ENCODE results near the gene RPL27.

Gene RPL27

DNA sequence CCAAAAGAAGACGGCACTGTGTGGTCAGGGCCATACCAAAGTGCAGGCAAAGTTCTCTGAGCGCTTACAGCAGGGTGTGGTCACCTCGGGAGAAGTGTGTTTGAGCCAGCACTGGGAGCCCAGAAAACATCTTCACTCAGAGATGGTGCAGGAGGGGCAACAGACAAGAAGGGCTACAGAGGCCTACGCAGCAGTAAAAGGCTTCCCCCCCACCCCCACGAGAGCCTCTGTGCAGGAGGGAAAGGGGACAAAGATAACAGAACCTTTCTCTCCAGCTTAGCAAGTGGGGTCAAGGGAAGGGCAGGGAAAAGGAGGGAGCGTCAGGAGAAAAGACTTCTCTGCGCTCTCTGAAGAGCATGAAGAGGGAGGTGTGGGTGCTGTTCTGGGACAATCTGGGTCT is 21.2 kb downstream of the RPL27 start:
- DNase-seq (ENCODE audit: low read depth): peak; percentile 38
- H3K4me3 ChIP-seq (ENCODE audit: low read length): peak overlapping the region; percentile 1
- TF ChIP-seq, protein P1, sequence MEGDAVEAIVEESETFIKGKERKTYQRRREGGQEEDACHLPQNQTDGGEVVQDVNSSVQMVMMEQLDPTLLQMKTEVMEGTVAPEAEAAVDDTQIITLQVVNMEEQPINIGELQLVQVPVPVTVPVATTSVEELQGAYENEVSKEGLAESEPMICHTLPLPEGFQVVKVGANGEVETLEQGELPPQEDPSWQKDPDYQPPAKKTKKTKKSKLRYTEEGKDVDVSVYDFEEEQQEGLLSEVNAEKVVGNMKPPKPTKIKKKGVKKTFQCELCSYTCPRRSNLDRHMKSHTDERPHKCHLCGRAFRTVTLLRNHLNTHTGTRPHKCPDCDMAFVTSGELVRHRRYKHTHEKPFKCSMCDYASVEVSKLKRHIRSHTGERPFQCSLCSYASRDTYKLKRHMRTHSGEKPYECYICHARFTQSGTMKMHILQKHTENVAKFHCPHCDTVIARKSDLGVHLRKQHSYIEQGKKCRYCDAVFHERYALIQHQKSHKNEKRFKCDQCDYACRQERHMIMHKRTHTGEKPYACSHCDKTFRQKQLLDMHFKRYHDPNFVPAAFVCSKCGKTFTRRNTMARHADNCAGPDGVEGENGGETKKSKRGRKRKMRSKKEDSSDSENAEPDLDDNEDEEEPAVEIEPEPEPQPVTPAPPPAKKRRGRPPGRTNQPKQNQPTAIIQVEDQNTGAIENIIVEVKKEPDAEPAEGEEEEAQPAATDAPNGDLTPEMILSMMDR (conservative IDR thresholded peaks at IDR 0.05; ENCODE audit: low read length): no peak

DNA sequence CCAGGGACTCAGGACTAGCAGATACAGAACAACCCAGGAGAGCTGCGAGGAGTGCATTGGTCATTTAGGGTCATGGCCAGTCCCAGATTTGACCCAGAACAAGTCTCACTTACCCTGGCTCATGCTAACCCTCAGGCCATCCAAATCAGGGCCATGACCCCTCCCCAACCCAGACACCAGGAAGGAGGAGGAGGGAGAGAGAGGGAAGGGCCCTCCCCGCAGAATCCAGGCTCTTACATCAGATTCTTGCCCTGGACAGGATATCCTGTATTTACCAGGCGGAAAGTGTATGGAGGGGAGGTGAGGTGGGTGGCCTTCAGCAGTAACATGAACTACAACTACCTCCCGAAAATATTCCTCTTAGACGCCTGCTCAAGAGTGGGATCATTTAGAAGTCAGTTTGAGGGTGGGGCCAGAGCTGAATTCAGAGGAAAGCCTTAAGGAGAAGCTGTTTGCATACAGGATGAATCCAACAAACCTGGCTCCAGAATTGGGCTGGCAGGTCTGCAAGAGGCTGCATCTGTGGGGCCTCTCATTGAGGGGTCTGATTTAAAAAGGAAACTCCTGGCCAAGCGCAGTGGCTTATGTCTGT is 21.9 kb downstream of the RPL27 start:
- TF ChIP-seq, protein P1 (conservative IDR thresholded peaks at IDR 0.05; ENCODE audit: low read length): no peak
- H3K4me3 ChIP-seq (ENCODE audit: low read length): peak overlapping the region; percentile 1
- peak; percentile 20 for DNase-seq (ENCODE audit: low read depth)

DNA sequence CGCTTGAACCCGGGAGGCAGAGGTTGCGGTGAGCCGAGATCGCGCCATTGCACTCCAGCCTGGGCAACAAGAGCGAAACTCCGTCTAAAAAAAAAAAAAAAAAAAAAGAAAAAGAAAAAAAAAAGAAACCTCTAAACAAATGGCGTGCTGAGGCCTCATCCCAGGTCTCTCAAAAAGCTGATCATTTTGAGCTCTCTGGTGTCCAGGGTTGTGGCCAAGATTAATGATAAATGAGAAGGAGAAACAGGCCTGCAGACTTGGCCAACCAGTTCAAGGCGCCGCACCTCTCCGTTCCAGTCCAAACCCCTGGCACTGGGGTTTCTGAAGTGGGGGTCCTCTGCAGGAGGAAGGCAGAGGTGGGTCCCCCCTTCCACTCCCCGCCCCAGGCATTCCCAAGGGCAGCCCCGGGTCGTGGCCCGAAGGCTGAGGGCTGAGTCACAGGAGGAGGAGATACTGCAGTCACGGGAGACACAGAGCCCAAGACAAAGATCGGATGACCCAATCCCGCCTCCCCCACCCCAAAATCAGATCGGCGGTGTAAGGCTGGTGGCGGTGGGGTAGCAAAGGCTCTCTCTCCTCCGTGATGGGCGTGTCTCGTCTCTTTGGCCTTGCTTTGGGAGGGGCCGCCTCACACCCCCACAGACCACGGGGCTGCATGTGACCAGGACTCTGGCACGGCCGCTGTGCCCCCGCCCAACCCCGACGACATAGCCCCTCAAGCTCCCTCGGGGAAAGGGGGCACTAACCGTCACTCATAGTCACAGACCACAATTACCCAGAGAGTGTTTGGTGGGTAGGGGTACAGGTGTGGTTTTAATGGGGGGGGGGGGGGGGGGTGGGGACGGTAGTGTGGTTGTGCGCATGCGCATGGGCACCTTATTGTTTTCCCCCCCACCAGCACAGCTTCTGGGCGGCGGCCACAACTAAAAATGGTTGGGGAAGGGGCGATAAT is 22.8 kb downstream of the RPL27 start:
- peak overlapping the region; percentile 95 for H3K4me3 ChIP-seq (ENCODE audit: low read length)
- TF ChIP-seq, protein P1 (conservative IDR thresholded peaks at IDR 0.05; ENCODE audit: low read length): no peak
- DNase-seq (ENCODE audit: low read depth): peak; percentile 77

GRCh38 chr17:43021741-43022512 is 23.7 kb downstream of the RPL27 start, which contains the start of gene VAT1:
VAT1 (minus strand) TSS chr17:43022385; CDS start chr17:43022322, 63 bp downstream.
- TF ChIP-seq, protein P1 (conservative IDR thresholded peaks at IDR 0.05; ENCODE audit: low read length): no peak
- DNase-seq (ENCODE audit: low read depth): peak; percentile 70
- peak within 1 kb of the TSS; percentile 95 for H3K4me3 ChIP-seq (ENCODE audit: low read length)

- TF ChIP-seq, protein P1 (conservative IDR thresholded peaks at IDR 0.05; ENCODE audit: low read length): peak; percentile 81
- peak within 1 kb of the TSS; percentile 67 for H3K4me3 ChIP-seq (ENCODE audit: low read length)
- peak; percentile 93 for DNase-seq (ENCODE audit: low read depth)
These were observed 26.4 kb downstream of the RPL27 start, which contains the start of gene RND2 for GRCh38 chr17:43024407-43025289. RND2 (plus strand) TSS chr17:43025231; CDS start chr17:43025348, 117 bp downstream.

DNA sequence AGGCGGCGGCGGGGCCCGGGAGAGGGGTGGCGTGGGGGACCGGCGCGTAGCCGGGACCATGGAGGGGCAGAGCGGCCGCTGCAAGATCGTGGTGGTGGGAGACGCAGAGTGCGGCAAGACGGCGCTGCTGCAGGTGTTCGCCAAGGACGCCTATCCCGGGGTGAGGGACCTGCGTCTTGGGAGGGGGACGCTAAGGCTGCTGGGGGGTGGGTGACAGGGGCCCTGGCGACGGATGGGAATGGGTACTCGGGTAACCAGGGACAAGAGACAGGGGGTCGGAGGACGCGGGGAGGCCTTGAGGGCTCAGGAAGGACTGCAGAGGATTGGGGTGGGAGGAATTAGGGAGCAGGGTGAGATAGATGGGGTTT is 27.1 kb downstream of the RPL27 start:
- H3K4me3 ChIP-seq (ENCODE audit: low read length): peak overlapping the region; percentile 43
- TF ChIP-seq, protein P1 (conservative IDR thresholded peaks at IDR 0.05; ENCODE audit: low read length): no peak
- no peak for DNase-seq (ENCODE audit: low read depth)

Data from AG10803 (cell line).